HG03575 (cell line): ENCODE measurements around the gene C1orf52.

ENCODE experiments used
- ATAC-seq: cut with Tn5 transposase; IDR thresholded peaks from one replicate; pipeline ENCODE4 v1.9.1; 2021; ENCODE audit not compliant: unreplicated experiment, insufficient number of reproducible peaks, low FRiP score; ENCODE audit errors: extremely low read depth

Gene C1orf52

DNA sequence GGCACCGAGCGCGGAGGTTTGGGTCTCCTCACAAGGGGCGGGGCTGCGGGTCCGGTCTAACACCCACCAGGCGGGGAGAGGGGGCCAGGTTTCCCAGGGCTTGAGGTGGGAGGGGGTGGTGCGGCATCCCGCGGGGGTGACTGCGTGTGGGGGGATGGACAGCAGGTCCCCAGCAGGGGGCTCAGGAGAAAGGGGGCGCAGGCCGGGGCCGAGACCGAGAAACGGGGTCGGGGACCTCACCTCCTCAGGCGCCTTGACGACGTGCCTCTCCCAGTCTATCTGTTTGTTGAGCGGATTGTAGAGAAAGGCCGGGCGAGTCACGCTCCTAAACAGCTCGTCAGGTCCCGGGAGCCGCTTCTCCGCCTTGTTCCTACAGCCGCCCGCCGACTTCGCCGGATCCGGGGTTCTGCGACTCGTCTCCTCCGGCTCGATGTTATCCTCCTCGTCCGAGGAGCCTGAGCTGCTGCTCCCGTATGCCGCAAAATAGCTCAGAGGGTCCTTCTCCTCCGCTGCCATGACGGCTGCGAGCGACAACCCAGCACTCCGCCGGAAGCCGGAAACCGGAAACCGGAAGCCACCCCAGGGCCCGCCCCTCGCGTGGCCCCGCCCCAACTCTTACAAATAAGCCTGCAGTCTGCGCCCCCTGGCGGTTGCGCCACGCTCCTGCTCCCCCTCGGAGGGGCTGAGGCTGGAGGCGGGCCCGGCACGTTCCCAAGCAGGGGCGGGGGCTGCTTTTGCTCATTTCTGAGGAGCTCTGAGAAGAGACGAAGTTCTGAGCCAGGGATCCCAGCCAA lies at the start of gene C1orf52:
C1orf52 (minus strand) TSS at position 545 of the 794 bp plus-strand sequence; CDS start at position 516, 29 bp downstream.
- peak; percentile 55 for ATAC-seq

DNA sequence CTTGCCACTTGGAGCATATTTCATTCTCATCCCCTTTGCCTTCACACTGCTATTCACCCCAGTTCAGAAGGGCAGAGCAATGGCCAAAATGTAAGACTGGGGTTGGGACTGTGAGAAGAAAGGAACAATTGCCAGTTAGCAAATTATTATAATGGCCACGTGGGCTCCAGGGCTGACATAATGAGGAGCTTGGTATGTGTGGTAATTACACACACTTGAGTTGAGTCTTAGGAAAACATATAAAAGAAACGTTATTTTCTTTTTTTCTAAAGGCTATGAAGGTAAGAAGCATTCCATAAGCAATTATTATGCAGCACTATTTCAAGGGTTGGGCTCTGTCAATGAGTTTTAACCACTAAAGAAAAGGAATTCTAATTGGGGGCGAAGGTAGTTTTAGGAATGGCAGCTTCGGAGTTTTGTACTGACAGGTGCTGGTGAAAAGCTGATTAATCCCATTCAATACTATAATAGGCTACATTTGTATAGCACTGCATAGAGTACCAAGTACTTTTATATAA lies 49.4 kb upstream of the C1orf52 start:
- ATAC-seq, result no peak

DNA sequence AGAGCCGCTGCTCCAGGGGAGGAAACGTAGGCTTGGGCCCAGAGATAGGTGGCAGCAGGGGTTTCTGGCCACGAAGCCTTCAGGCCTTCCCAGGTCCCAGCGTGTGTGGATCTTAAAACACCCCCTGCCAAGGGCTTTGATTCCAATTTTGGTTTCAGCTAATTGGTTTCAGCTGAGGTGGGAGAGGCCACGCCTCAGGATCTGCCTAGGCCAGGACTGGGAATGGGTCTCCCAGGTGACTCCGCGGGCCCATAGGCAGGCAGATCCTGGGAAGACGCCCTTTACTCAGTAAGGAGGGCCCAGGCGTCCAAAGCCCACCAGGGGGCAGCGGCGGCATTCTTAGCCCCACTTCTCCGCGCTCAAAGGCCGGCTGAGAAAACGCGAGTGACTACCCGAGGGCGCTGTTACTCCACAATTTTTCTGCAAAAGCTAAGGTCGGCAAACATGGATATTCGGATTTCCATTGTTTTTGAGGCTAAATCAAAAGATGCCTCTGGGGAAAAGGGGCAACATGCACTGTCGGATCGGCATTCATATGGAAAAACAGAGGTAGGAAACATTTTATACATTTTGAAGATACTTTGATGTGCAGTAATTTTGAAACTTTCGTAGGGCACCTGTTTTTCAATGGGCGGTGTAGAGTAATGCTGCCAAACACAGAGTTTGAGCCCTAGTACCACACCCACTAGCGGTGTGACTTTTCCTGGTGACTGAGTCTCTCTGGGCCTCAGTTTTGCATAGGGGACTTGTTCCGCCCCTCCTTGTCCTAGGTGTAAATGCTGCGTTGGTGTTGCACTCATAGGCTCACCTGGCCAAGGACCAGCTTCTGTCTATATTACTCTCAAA lies 48.7 kb upstream of the C1orf52 start:
- ATAC-seq, result peak; percentile 78

DNA sequence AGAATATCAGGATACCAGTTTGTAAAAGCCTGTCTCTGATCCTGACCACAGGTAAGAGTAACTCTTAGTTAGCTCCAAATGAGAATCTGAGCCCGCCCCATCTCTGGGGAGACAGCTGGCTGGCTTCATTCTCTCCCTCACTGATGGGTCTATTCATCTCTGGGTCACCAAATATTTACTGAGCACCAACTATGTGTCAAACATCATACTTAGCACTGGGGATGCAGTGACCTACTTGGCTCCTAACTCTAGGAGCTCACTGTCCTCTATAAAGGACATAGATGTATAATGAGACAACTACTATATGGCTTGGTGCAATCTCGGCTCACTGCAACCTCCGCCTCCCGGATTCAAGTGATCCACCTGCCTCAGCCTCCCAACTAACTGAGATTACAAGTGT lies 46.8 kb upstream of the C1orf52 start:
- no peak for ATAC-seq

DNA sequence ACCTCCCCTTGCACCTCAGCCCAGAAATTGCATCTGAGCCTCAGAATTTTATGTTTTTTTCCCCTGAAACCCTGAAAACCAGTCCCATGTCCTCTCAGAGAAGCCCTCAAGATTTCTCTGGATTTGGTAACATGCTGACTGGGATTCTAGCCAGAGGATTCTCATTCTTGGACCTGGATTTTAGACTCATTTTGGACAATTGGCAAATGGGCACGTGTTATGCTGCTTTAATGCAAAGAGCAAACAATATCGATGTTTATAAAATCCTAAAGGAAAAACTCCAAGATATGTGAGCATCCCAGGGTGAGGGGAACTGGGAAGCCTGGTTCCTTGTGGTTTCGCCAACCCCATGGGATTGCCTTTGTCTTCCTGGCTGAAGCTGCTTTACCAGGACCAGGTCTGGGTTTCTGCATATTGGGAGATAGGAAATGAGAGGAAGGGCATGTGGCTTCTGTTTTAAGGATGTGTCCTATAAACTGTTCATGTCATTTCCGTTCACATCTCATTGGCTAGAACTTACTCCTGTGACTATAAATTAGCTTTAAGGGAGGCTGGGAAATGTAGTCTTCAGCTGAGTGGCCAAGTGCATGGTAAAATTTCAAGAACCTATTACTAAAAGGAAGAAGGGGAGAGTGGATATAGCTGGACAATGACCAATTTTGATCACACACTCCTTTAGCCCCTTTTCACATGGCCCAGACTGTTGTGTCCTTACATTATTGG lies 44.1 kb upstream of the C1orf52 start:
- ATAC-seq, result no peak

DNA sequence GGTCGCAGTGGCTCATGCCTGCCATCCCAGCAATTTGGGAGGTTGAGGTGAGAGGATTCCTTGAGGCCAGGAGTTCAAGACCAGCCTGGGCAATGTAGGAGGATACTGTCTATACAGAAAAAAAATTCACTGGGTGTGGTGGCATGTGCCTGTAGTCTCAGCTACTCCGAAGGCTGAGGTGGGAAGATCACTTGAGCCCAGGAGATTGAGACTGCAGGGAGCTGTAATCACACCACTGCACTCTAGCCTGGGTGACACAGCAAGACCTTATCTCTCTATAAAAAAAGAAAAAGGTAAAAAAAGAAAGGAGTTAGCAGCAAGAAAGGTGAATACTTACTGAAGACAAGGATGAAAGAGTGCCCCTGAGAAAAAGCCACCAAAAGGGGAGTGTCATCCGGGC lies 40.7 kb upstream of the C1orf52 start:
- no peak for ATAC-seq

DNA sequence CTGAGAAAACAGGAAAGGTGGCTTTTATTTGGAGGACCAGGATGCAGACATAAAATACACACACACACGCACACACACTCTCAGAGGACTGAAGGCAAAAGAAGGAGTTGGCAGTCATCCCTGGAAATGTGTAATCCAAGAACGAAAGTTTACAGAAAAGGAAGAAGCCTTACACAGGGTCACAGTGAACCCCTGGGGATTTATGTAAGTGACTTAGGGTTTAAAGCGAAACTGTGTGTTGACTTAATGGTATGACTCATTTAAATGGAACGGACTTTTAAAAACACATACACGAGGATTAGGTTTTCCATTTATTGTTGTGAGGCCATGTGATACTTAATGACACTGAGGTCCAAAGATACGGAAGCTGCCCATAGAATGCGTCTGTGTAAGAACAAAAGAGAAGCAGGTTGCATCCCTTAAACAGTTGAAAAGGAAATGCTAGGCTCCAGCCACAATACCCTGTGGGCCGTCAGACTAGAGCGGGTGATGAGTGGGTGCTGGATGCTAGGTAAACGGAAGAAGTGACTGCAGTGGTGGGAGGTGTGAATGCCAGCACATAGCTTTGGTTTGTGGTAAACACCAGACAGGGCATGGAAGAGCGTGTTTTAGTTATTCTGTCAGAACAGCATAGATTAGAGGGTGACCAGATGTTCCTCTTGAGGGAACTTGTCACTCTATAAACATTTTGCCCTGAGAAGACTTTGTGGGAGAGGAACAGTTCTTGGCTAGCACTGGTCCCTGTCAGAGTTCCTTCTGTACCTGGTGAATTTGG lies 38.6 kb upstream of the C1orf52 start:
- peak; percentile 74 for ATAC-seq

DNA sequence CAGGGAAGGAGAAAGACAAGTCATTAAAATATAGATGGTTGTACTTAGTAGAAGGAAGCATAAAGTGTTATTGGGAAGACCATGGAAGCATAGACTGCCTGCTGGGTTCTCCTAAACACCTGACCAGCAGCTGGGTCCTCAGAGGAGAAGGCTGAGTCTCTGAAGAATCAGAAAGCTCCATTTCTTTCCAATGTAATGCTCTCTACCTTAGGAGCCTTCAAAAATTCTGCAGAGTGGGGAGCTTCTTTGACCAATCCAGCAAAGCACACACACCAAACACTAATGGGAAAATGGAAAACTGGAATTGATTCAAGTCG lies 38.0 kb upstream of the C1orf52 start:
- ATAC-seq, result no peak

DNA sequence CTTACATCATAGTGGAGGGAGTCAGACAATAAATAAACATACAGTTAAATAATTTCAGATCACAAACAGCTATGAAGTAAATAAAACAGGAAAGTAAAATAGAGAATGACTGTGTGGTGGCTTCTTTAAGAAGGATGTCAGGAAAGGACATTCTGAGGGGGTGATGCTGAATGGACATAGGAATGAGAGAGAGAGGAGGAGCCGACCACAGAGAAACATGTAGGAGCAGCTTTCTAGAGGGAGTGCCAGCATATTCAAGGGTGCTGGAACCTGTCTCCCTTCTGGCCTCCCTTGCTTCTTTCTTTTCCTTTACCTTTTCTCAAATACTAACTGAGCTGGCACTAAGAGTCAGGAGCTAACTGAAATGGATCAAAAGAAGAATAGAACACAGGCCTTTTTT lies 37.5 kb upstream of the C1orf52 start:
- ATAC-seq, result no peak

DNA sequence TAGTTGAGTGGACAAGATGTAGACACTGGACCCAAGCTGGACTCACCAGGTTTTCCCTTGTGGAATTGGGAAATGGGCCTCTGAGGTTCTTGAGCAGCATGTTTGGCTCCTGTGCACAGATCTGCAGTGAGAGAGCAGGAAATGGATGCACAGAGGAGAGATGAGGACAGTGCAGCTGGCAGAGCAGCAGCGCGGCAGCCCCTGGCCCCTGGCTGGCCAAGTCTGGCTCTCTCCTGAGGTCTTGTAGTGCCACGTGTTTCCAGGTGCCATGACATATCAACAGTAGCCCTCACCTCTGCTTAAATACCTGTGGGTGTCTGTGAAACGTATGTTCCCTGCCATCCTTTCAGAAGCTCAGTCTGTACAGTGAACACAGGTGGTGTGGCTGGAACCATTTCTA lies 36.2 kb upstream of the C1orf52 start:
- no peak for ATAC-seq

DNA sequence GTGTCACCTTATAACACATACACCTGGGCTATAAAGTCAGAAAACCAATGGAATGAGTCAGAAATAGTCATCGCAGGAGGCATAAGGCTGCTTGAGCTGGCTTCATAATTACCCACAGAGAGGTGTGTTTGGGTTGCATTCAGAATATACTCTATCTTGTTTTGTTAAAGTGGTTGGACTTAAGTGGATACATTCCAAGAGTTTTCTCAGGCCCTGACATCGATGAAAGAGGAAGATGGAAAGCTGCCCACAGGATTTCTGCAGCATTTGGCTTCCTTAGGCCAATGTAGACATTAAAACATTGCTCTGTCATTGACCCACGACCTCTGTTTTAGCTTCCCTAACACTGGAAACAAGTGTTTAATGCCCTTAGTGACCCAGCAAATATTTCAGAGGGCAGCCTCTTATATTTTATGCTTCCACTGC lies 35.6 kb upstream of the C1orf52 start:
- no peak for ATAC-seq

DNA sequence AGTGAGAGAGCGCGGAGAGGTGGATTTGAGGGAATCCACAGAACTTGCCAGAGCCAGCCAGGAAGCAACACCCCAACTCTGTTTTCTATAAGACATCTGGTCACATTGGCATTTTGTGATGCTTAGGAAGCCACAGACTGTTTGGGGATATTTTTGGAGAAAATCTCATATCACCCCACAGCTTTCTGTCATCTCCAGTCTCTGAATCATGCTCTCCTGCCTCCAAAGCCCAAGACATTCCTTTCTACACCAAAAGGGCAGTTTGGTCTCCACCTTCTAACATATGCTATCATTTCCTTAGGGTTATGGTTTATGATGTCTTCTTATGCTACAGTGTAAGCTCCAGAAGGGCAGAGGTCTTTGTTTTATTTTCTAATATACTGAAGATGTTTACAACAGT lies 31.4 kb upstream of the C1orf52 start:
- no peak for ATAC-seq

DNA sequence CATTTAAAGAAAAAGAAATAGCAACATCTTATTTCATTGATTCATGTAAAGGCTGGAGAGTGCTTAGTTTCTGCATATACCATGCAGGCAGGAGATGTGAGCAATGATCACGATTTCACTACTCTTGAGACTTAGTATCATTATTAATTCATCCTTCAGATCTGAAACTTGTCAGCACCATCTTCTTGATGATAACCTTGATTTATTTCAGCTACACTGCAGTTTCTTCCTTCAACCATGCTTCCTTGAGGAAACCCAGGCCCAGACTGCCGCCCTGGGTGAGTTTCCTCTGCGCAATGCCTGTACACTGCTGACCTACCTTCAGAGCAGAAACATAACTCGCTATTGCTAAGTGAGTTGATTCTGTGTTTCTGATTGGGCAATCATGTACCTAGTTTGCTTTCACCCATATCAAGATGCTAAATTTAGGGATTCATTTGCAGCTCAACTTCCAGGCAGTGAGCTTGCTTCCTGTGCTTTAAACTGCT lies 30.4 kb upstream of the C1orf52 start:
- peak; percentile 56 for ATAC-seq

DNA sequence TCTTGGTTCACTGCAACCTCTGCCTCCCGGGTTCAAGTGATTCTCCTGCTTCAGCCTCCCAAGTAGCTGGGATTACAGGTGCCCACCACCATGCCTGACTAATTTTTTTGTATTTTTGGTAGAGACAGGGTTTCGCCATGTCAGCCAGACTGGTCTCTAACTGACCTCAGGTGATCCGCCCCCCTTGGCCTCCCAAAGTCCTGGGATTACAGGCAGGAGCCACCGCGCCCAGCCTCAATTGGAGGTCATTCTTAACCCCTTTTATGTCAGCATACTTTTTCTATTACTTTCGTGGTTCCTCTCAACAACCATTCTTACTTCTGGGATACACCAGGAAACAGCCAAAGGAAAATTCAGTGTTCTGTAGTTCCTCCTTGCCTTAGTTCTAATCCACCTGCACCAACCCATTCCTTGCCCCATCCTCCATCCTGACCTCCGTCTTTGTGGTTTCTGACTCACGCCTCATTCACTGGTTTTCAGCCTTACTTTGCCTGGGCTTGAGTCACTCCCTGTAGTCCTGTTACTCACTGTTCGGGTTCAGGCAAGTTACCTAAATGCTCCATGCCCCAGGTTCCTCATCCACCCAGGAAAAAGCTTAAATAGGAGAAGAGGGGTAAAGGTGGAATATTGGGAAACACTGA lies 29.9 kb upstream of the C1orf52 start:
- no peak for ATAC-seq

DNA sequence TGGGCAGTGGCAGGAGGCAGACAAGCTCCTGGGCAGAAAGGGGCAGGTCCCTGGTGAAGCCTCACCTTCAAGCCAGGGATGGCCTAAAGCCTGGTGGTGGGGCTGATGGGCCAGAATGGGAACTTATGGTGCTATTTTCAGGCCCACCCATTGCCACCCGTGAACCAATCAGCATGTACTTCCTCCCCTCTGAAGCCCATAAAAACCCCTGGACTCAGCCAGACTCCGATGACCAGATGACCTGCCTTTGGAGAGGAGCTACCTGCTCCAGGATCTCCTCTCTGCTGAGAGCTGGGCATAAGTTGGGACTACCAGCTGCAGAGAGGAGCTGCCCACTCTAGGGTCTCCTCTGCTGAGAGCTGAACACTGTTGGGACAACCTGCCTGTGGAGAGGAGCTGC lies 24.7 kb upstream of the C1orf52 start:
- ATAC-seq, result no peak

DNA sequence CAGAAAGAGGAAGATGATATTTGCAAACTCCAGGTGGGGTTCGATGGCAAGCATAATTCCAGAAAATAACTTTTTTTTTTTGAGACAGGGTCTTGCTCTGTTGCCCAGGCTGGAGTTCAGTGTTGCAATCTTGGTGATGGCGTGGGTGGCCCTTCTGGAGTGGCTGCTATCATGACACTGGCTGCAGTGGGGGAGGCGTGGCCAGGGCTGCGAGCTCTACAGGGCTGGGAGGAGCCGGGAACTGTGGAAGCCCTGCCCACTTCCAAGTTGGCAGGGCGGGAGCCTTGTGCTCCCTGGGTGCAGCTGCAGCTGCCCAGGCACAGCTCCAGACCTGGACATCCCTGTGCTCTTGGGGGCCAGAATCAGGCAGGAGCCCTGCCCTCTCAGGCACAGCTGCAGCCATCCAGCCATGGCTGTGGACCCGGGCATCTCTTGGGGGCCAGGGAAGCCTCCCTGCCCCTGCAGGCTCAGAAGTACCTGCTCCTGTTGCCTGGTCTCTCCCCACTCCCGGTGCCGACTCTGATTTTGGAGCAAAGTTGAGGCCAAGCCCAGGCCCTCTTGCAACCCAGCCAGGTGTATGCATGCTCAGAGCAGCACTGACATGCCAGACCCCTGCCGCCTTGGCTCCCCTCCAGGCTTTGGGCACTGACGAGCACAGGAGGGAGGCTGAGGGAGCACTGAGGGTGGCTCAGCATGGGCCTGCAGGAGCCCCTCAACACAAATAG lies 24.2 kb upstream of the C1orf52 start:
- no peak for ATAC-seq

DNA sequence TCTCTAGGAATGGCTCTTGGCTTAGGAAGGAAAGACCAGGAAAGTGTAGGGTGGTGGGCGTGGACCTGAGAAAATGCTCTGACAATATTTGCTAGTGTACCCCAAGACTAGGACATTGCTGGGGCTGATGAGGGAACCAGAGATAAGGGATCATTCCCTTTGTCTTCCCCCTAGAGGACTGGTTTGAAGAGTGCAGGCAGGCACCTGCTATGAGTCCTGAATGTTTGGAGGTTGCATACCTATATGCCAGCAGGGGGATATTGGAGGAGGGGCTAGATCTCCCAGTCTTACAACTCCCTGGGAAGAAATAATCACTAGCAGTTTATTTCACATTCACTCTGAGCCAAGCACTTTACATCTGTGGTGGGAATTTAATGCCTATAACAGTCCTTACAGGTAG lies 23.0 kb upstream of the C1orf52 start:
- ATAC-seq, result no peak

DNA sequence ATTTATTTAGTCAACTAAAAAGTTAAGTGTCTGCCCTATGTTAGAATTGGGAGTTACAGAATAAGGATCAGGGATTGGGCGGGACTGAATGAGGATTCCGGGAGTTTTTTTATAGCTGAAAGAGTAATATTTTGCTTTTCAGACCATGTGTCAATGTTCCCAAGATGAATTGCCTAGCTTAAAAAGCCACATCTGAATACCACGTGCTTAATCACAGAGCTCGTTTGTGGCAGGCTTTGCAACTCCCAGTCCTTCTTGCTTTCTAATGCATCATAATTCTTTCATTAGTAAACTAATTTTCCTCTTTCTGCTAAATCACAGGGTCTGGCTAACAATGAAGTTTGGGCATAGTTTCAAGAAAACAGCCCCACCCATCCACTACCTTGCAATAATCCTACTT lies 21.2 kb upstream of the C1orf52 start:
- ATAC-seq, result no peak
